HG02938 (cell line): ENCODE data around the gene KSR2.
"Not testable (repeated sequence)": the region's sequence is repeated elsewhere in the genome, so short reads cannot be mapped to it uniquely, and the experiment has no call there.

Source experiments
- ATAC-seq: cut with Tn5 transposase; IDR thresholded peaks from one replicate; pipeline ENCODE4 v1.9.1; 2021; ENCODE audit warnings: mild to moderate bottlenecking, moderate library complexity; ENCODE audit not compliant: unreplicated experiment

The KSR2 gene

GRCh38 chr12:117768860-117769259 is 199.9 kb downstream of the KSR2 start:
- no peak for ATAC-seq

- ATAC-seq, result no peak
Measured at GRCh38 chr12:117766008-117766407, 202.8 kb downstream of the KSR2 start.

GRCh38 chr12:117762143-117762542 is 206.6 kb downstream of the KSR2 start:
- no peak for ATAC-seq

GRCh38 chr12:117761528-117762100 is 207.2 kb downstream of the KSR2 start:
- ATAC-seq, result no peak

GRCh38 chr12:117760990-117761389 is 207.8 kb downstream of the KSR2 start:
- ATAC-seq, result no peak

GRCh38 chr12:117750657-117751056 is 218.1 kb downstream of the KSR2 start:
- no peak for ATAC-seq

GRCh38 chr12:117749431-117749830 is 219.4 kb downstream of the KSR2 start:
- no peak for ATAC-seq

- not testable (repeated sequence) for ATAC-seq
Measured at GRCh38 chr12:117746358-117746757, 222.4 kb downstream of the KSR2 start.

GRCh38 chr12:117744418-117744817 is 224.4 kb downstream of the KSR2 start:
- ATAC-seq, result no peak

- no peak for ATAC-seq
Measured at GRCh38 chr12:117743761-117744160, 225.0 kb downstream of the KSR2 start.

GRCh38 chr12:117742721-117743120 is 226.1 kb downstream of the KSR2 start:
- ATAC-seq, result no peak

- ATAC-seq, result no peak
Measured at GRCh38 chr12:117738233-117738632, 230.6 kb downstream of the KSR2 start.

GRCh38 chr12:117733549-117733805 is 235.3 kb downstream of the KSR2 start:
- ATAC-seq, result no peak

- no peak for ATAC-seq
Measured at GRCh38 chr12:117732761-117733548, 235.8 kb downstream of the KSR2 start.

GRCh38 chr12:117731131-117731530 is 237.7 kb downstream of the KSR2 start:
- not testable (repeated sequence) for ATAC-seq

- ATAC-seq, result no peak
Measured at GRCh38 chr12:117727301-117727700, 241.5 kb downstream of the KSR2 start.

GRCh38 chr12:117724543-117724942 is 244.2 kb downstream of the KSR2 start:
- ATAC-seq, result no peak

GRCh38 chr12:117718559-117718958 is 250.2 kb downstream of the KSR2 start:
- no peak for ATAC-seq

GRCh38 chr12:117718141-117718540 is 250.6 kb downstream of the KSR2 start:
- ATAC-seq, result no peak

GRCh38 chr12:117714203-117714602 is 254.6 kb downstream of the KSR2 start:
- no peak for ATAC-seq

- no peak for ATAC-seq
Measured at GRCh38 chr12:117710121-117710520, 258.7 kb downstream of the KSR2 start.

GRCh38 chr12:117707861-117708260 is 260.9 kb downstream of the KSR2 start:
- no peak for ATAC-seq

- no peak for ATAC-seq
Measured at GRCh38 chr12:117703584-117703983, 265.2 kb downstream of the KSR2 start.
